Measurements from ENCODE around the gene TAF11. TPM values are rescaled to one million over a fixed set of nuclear protein-coding genes. Genes with fewer than 3 reads are reported as not detected.
"Not testable (repeated sequence)": the region's sequence is repeated elsewhere in the genome, so short reads cannot be mapped to it uniquely, and the experiment has no call there.

The TAF11 gene
- total and polyA plus RNA-seq, 2 experiments from 2014 or later = 38.6 to 43.9 TPM

GRCh38 chr6:34888874-34889555 lies 1.2 kb upstream of the TAF11 start, which contains the start of gene ANKS1A:
Gene ANKS1A (plus strand): TSS chr6:34889255. CDS start chr6:34889403, 148 bp downstream.
- peaks cover 6% of the 10 kb centered on the region for H3K4me1 ChIP-seq (ENCODE audit: insufficient read depth)
- H3K9me3 ChIP-seq (ENCODE audit: low read depth) = no peaks in the 10 kb centered on the region
- H3K4me3 ChIP-seq = peak within 1 kb of the TSS; percentile 37
- H3K27me3 ChIP-seq = no peaks in the 10 kb centered on the region
- peaks cover 9% of the 10 kb centered on the region for H4K20me1 ChIP-seq (ENCODE audit: insufficient read depth, poor library complexity, severe bottlenecking)
- 0% methylated on average over 25 of the region's 60 CpGs for WGBS (ENCODE audit: low lambda C conversion rate, missing lambda C conversion rate)
- peak within 1 kb of the TSS; percentile 89 for H3K4me2 ChIP-seq
- H2AFZ ChIP-seq = peak within 1 kb of the TSS; percentile 72
- H3K9me2 ChIP-seq (replicated peaks; ENCODE audit: insufficient read depth) = no peaks in the 10 kb centered on the region
- no peak for TF ChIP-seq EZH2 (IDR thresholded peaks at IDR 0.05; ENCODE audit: borderline replicate concordance)
- H3K27ac ChIP-seq = peak within 1 kb of the TSS; percentile 94
- H3K36me3 ChIP-seq (replicated peaks; ENCODE audit: insufficient read depth, low read depth) = no peaks in the 10 kb centered on the region
- DNase-seq (ENCODE audit: low spot score) = peak; percentile 94
- peaks cover 83% of the 10 kb centered on the region for H3K79me2 ChIP-seq

- H2AFZ ChIP-seq = peak overlapping the region; percentile 72
- peaks cover 9% of the 10 kb centered on the region for H4K20me1 ChIP-seq (ENCODE audit: insufficient read depth, poor library complexity, severe bottlenecking)
- no peaks in the 10 kb centered on the region for H3K27me3 ChIP-seq
- no peaks in the 10 kb centered on the region for H3K9me3 ChIP-seq (ENCODE audit: low read depth)
- DNase-seq (ENCODE audit: low spot score) = no peak
- WGBS (ENCODE audit: low lambda C conversion rate, missing lambda C conversion rate) = 2% methylated on average over 5 of the region's 5 CpGs
- H3K9me2 ChIP-seq (replicated peaks; ENCODE audit: insufficient read depth) = no peaks in the 10 kb centered on the region
- TF ChIP-seq, protein P1, sequence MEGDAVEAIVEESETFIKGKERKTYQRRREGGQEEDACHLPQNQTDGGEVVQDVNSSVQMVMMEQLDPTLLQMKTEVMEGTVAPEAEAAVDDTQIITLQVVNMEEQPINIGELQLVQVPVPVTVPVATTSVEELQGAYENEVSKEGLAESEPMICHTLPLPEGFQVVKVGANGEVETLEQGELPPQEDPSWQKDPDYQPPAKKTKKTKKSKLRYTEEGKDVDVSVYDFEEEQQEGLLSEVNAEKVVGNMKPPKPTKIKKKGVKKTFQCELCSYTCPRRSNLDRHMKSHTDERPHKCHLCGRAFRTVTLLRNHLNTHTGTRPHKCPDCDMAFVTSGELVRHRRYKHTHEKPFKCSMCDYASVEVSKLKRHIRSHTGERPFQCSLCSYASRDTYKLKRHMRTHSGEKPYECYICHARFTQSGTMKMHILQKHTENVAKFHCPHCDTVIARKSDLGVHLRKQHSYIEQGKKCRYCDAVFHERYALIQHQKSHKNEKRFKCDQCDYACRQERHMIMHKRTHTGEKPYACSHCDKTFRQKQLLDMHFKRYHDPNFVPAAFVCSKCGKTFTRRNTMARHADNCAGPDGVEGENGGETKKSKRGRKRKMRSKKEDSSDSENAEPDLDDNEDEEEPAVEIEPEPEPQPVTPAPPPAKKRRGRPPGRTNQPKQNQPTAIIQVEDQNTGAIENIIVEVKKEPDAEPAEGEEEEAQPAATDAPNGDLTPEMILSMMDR (IDR thresholded peaks at IDR 0.05; ENCODE audit: poor library complexity) = no peak
- TF ChIP-seq EZH2 (IDR thresholded peaks at IDR 0.05; ENCODE audit: borderline replicate concordance) = no peak
- no peak for TF ChIP-seq EZH2phosphoT487 (IDR thresholded peaks at IDR 0.05; ENCODE audit: low read depth, severe bottlenecking, unreplicated experiment)
- peak overlapping the region; percentile 94 for H3K27ac ChIP-seq
- peaks cover 82% of the 10 kb centered on the region for H3K79me2 ChIP-seq
- H3K4me1 ChIP-seq (ENCODE audit: insufficient read depth) = peaks cover 6% of the 10 kb centered on the region
- H3K36me3 ChIP-seq (replicated peaks; ENCODE audit: insufficient read depth, low read depth) = no peaks in the 10 kb centered on the region
- peak overlapping the region; percentile 89 for H3K4me2 ChIP-seq
- peak overlapping the region; percentile 37 for H3K4me3 ChIP-seq
These were observed 643 bp upstream of the TAF11 start for GRCh38 chr6:34888514-34888856.

GRCh38 chr6:34885837-34886236 lies 2.0 kb downstream of the TAF11 start:
- H3K79me2 ChIP-seq = peaks cover 69% of the 10 kb centered on the region

DNA sequence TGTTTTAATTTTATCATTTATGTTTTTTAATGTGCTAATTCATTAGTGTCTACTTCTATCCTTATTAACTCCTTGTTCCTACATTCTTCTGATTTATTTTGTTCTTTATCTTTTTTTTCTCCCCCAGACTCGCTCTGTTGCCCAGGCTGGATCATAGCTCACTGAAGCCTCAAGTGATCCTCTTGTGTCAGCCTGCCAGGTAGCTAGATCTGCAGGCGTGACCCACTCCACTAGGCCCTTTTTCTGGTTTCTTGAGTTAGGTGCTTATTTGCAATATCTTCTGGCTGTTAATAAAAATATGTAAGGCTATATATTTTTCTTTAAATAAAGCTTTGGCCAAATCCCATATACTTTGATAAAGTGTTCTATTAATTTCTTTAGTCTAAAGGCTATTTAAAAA lies 2.8 kb downstream of the TAF11 start:
- Histone ChIP-seq H3K36me3 (replicated peaks; ENCODE audit: insufficient read depth, low read depth) (no peaks in the 10 kb centered on the region), H3K4me1 (ENCODE audit: insufficient read depth) (peaks cover 6% of the 10 kb centered on the region), H2AFZ (no peak overlapping the region), H3K9me3 (ENCODE audit: low read depth) (no peaks in the 10 kb centered on the region), H3K4me3 (no peak overlapping the region), H3K4me2 (no peak overlapping the region), H3K27ac (no peak overlapping the region), H3K27me3 (no peaks in the 10 kb centered on the region), H3K9me2 (replicated peaks; ENCODE audit: insufficient read depth) (no peaks in the 10 kb centered on the region), H4K20me1 (ENCODE audit: insufficient read depth, poor library complexity, severe bottlenecking) (no peaks in the 10 kb centered on the region), H3K79me2 (peaks cover 61% of the 10 kb centered on the region)
- DNase-seq (ENCODE audit: low spot score) = no peak
- no peak for TF ChIP-seq EZH2phosphoT487 (IDR thresholded peaks at IDR 0.05; ENCODE audit: low read depth, severe bottlenecking, unreplicated experiment)
- no peak for TF ChIP-seq EZH2 (IDR thresholded peaks at IDR 0.05; ENCODE audit: borderline replicate concordance)
- TF ChIP-seq, protein P1 (IDR thresholded peaks at IDR 0.05; ENCODE audit: poor library complexity) = no peak
- WGBS (ENCODE audit: low lambda C conversion rate, missing lambda C conversion rate) = 93% methylated on average over 2 of the region's 2 CpGs

More at GRCh38 chr6:34885837-34886236, 2.0 kb downstream of the TAF11 start:
- H3K9me2 ChIP-seq (replicated peaks; ENCODE audit: insufficient read depth); DNase-seq (ENCODE audit: low spot score); H3K27ac ChIP-seq; H3K9me3 ChIP-seq (ENCODE audit: low read depth); H2AFZ ChIP-seq; H4K20me1 ChIP-seq (ENCODE audit: insufficient read depth, poor library complexity, severe bottlenecking); H3K27me3 ChIP-seq; H3K4me3 ChIP-seq; H3K36me3 ChIP-seq (replicated peaks; ENCODE audit: insufficient read depth, low read depth); H3K4me1 ChIP-seq (ENCODE audit: insufficient read depth): not testable (repeated sequence)
- peak overlapping the region; percentile 87 for H3K4me2 ChIP-seq
- WGBS (ENCODE audit: low lambda C conversion rate, missing lambda C conversion rate) = 96% methylated on average over 15 of the region's 15 CpGs

- H3K9me2 ChIP-seq (replicated peaks; ENCODE audit: insufficient read depth); H3K4me3 ChIP-seq; DNase-seq (ENCODE audit: low spot score); H4K20me1 ChIP-seq (ENCODE audit: insufficient read depth, poor library complexity, severe bottlenecking); H3K4me1 ChIP-seq (ENCODE audit: insufficient read depth); H3K9me3 ChIP-seq (ENCODE audit: low read depth); H2AFZ ChIP-seq; H3K4me2 ChIP-seq; H3K27me3 ChIP-seq; H3K36me3 ChIP-seq (replicated peaks; ENCODE audit: insufficient read depth, low read depth); H3K27ac ChIP-seq: not testable (repeated sequence)
- peaks cover 55% of the 10 kb centered on the region for H3K79me2 ChIP-seq
- WGBS (ENCODE audit: low lambda C conversion rate, missing lambda C conversion rate) = 100% methylated on average over 1 of the region's 1 CpG
These were observed 3.8 kb downstream of the TAF11 start for GRCh38 chr6:34884073-34884472.
